Astrocyte (in vitro differentiated cells and primary cell): ENCODE results near the gene CDK16. TPM values are rescaled to one million over a fixed set of nuclear protein-coding genes. Genes with fewer than 3 reads are reported as not detected.

Experiments used
- DNase-seq: peaks from one replicate; pipeline ENCODE4 v3.0.0-alpha.2; 2010; ENCODE audit warnings: low read depth
- FAIRE-seq: peaks from 2 replicates; lab custom pipeline; 2011; peaks lifted over from hg19 to GRCh38; lab: Jason Lieb, UNC
- H2AFZ ChIP-seq: 2 replicates; pipeline ENCODE4 v1.6.0; 2012; ENCODE audit warnings: low read depth, low read length, inconsistent platforms
- H3K27ac ChIP-seq: 2 replicates; pipeline ENCODE4 v1.5.1; 2011; ENCODE audit warnings: low read depth, low read length, inconsistent platforms
- H3K27me3 ChIP-seq: 2 replicates; pipeline ENCODE4 v1.6.0; 2011; ENCODE audit warnings: low read length, inconsistent platforms; ENCODE audit not compliant: insufficient read depth
- H3K36me3 ChIP-seq: 2 replicates; pipeline ENCODE4 v1.5.1; 2011; ENCODE audit warnings: low read length, inconsistent platforms; ENCODE audit not compliant: insufficient read depth
- H3K4me1 ChIP-seq: 2 replicates; pipeline ENCODE4 v1.5.1; 2011; ENCODE audit warnings: low read length, inconsistent platforms; ENCODE audit not compliant: insufficient read depth
- H3K4me2 ChIP-seq: 2 replicates; pipeline ENCODE4 v1.6.0; 2012; ENCODE audit warnings: low read length, inconsistent platforms
- H3K4me3 ChIP-seq: 2 replicates; pipeline ENCODE4 v1.5.1; 2011; ENCODE audit warnings: low read depth, mild to moderate bottlenecking, low read length, inconsistent platforms; ENCODE audit not compliant: insufficient read depth
- H3K79me2 ChIP-seq: 2 replicates; pipeline ENCODE4 v1.6.0; 2012; ENCODE audit warnings: mild to moderate bottlenecking, low read length, inconsistent platforms; ENCODE audit not compliant: insufficient read depth
- H3K9ac ChIP-seq: 2 replicates; pipeline ENCODE4 v1.6.0; 2012; ENCODE audit warnings: mild to moderate bottlenecking, low read length, inconsistent platforms
- H3K9me3 ChIP-seq: 2 replicates; pipeline ENCODE4 v1.5.1; 2012; ENCODE audit warnings: low read depth, mild to moderate bottlenecking, low read length, inconsistent platforms; ENCODE audit not compliant: insufficient read depth
- H4K20me1 ChIP-seq: 2 replicates; pipeline ENCODE4 v1.6.0; 2012; ENCODE audit warnings: low read length, inconsistent platforms; ENCODE audit not compliant: insufficient read depth
- H3K27ac Mint-ChIP-seq: one replicate; pipeline ENCODE4 v1.8.0; 2021; ENCODE audit warnings: mild to moderate bottlenecking, mixed read lengths; ENCODE audit not compliant: unreplicated experiment
- H3K27me3 Mint-ChIP-seq: one replicate; pipeline ENCODE4 v1.8.0; 2021; ENCODE audit warnings: low read depth, mixed read lengths; ENCODE audit not compliant: unreplicated experiment
- H3K36me3 Mint-ChIP-seq: one replicate; pipeline ENCODE4 v1.8.0; 2021; ENCODE audit warnings: low read depth, mixed read lengths; ENCODE audit not compliant: unreplicated experiment
- H3K4me1 Mint-ChIP-seq: one replicate; pipeline ENCODE4 v1.8.0; 2021; ENCODE audit warnings: low read depth, mixed read lengths; ENCODE audit not compliant: unreplicated experiment
- H3K4me3 Mint-ChIP-seq: one replicate; pipeline ENCODE4 v1.8.0; 2021; ENCODE audit warnings: mild to moderate bottlenecking, moderate library complexity, mixed read lengths; ENCODE audit not compliant: unreplicated experiment
- H3K9me3 Mint-ChIP-seq: one replicate; pipeline ENCODE4 v1.8.0; 2021; ENCODE audit warnings: mild to moderate bottlenecking, mixed read lengths; ENCODE audit not compliant: unreplicated experiment
- CTCF ChIP-seq: IDR thresholded peaks from 2 replicates; pipeline ENCODE4 v1.5.1; 2011; ENCODE audit warnings: low read depth, mild to moderate bottlenecking, inconsistent platforms, low read length, moderate library complexity; ENCODE audit not compliant: insufficient read depth
- EZH2 ChIP-seq: IDR thresholded peaks from 2 replicates; pipeline ENCODE4 v1.6.1; 2012; ENCODE audit warnings: mild to moderate bottlenecking, low read length, inconsistent platforms; ENCODE audit not compliant: insufficient read depth
- total RNA-seq: library from RNA; stranded (reverse); gene quantifications from 2 replicates; pipeline ENCODE4 v1.2.1, GENCODE V29; 2021

CDK16 gene
- total RNA-seq, 1 donor from 2014 or later = 128 TPM

- Histone ChIP-seq H3K9me3 (no peaks in the 10 kb centered on the region), H3K9ac (peak overlapping the region; percentile 98), H3K27me3 (no peaks in the 10 kb centered on the region), H3K27ac (peak overlapping the region; percentile 91), H4K20me1 (peaks cover 50% of the 10 kb centered on the region), H3K4me3 (peak overlapping the region; percentile 94), H3K36me3 (peaks cover 11% of the 10 kb centered on the region), H3K79me2 (peaks cover 68% of the 10 kb centered on the region), H3K4me1 (peaks cover 30% of the 10 kb centered on the region), H3K4me2 (peak overlapping the region; percentile 97), H2AFZ (no peak overlapping the region)
- FAIRE-seq = peak; percentile 26
- no peaks in the 10 kb centered on the region for H3K9me3 Mint-ChIP-seq
- H3K36me3 Mint-ChIP-seq = peaks cover 3% of the 10 kb centered on the region
- no peak for DNase-seq
- H3K4me1 Mint-ChIP-seq = peaks cover 35% of the 10 kb centered on the region
- no peaks in the 10 kb centered on the region for H3K27me3 Mint-ChIP-seq
- no peak for TF ChIP-seq EZH2
- TF ChIP-seq CTCF = no peak
- H3K4me3 Mint-ChIP-seq = peak overlapping the region; percentile 93
- H3K27ac Mint-ChIP-seq = peak overlapping the region; percentile 83
Observed at GRCh38 chrX:47194194-47194787, 24.2 kb upstream of the CDK16 start.

- H3K27me3 ChIP-seq = no peaks in the 10 kb centered on the region
- H4K20me1 ChIP-seq = peaks cover 65% of the 10 kb centered on the region
- Mint-ChIP-seq H3K9me3 (no peaks in the 10 kb centered on the region), H3K27ac (no peak overlapping the region), H3K4me3 (peak overlapping the region; percentile 84), H3K27me3 (no peaks in the 10 kb centered on the region), H3K4me1 (peaks cover 38% of the 10 kb centered on the region), H3K36me3 (peaks cover 7% of the 10 kb centered on the region)
- no peak for FAIRE-seq
- no peak overlapping the region for H3K27ac ChIP-seq
- peak overlapping the region; percentile 97 for H3K4me2 ChIP-seq
- peaks cover 13% of the 10 kb centered on the region for H3K36me3 ChIP-seq
- peaks cover 81% of the 10 kb centered on the region for H3K79me2 ChIP-seq
- H2AFZ ChIP-seq = no peak overlapping the region
- H3K9ac ChIP-seq = peak overlapping the region; percentile 57
- TF ChIP-seq CTCF (no peak), EZH2 (no peak)
- no peak for DNase-seq
- peaks cover 30% of the 10 kb centered on the region for H3K4me1 ChIP-seq
- no peaks in the 10 kb centered on the region for H3K9me3 ChIP-seq
- H3K4me3 ChIP-seq = peak overlapping the region; percentile 17
Observed at GRCh38 chrX:47196098-47196497, 22.4 kb upstream of the CDK16 start.

- no peaks in the 10 kb centered on the region for H3K9me3 Mint-ChIP-seq
- H3K36me3 ChIP-seq = peaks cover 24% of the 10 kb centered on the region
Observed at GRCh38 chrX:47197526-47197925, 21.0 kb upstream of the CDK16 start.

More at GRCh38 chrX:47197526-47197925, 21.0 kb upstream of the CDK16 start:
- Histone ChIP-seq H3K4me1 (peaks cover 30% of the 10 kb centered on the region), H3K27ac (no peak overlapping the region), H3K9ac (peak overlapping the region; percentile 57), H3K79me2 (peaks cover 79% of the 10 kb centered on the region), H3K9me3 (no peaks in the 10 kb centered on the region), H4K20me1 (peaks cover 79% of the 10 kb centered on the region), H2AFZ (no peak overlapping the region), H3K4me2 (peak overlapping the region; percentile 97), H3K4me3 (peak overlapping the region; percentile 17), H3K27me3 (no peaks in the 10 kb centered on the region)
- Mint-ChIP-seq H3K27me3 (no peaks in the 10 kb centered on the region), H3K36me3 (peaks cover 7% of the 10 kb centered on the region), H3K4me3 (no peak overlapping the region), H3K4me1 (peaks cover 38% of the 10 kb centered on the region), H3K27ac (no peak overlapping the region)
- FAIRE-seq (no peak), DNase-seq (no peak)
- TF ChIP-seq EZH2 (no peak), CTCF (no peak)
